Ishikawa (cell line): ENCODE data around the gene RPS6KA2.

Experiments
- CEBPB ChIP-seq: IDR thresholded peaks from 2 replicates; pipeline ENCODE4 v1.6.1; 2012
- CREB1 ChIP-seq: IDR thresholded peaks from 2 replicates; pipeline ENCODE4 v1.6.1; 2012; ENCODE audit warnings: low read depth
- EP300 ChIP-seq: IDR thresholded peaks from 2 replicates; pipeline ENCODE4 v1.6.1; 2012; ENCODE audit warnings: borderline replicate concordance
- FOXM1 ChIP-seq: IDR thresholded peaks from 2 replicates; pipeline ENCODE4 v1.6.1; 2012; ENCODE audit warnings: low read depth, borderline replicate concordance
- MAX ChIP-seq: IDR thresholded peaks from 2 replicates; pipeline ENCODE4 v1.6.1; 2012
- NFIC ChIP-seq: IDR thresholded peaks from 2 replicates; pipeline ENCODE4 v1.6.1; 2012
- RAD21 ChIP-seq: IDR thresholded peaks from 2 replicates; pipeline ENCODE4 v1.6.1; 2012; ENCODE audit warnings: low read depth
- TAF1 ChIP-seq: IDR thresholded peaks from 2 replicates; pipeline ENCODE4 v1.6.1; 2012; ENCODE audit warnings: low read depth, mild to moderate bottlenecking
- TCF12 ChIP-seq: IDR thresholded peaks from 2 replicates; pipeline ENCODE4 v1.6.1; 2012; ENCODE audit warnings: low read depth
- TEAD4 ChIP-seq: IDR thresholded peaks from 2 replicates; pipeline ENCODE4 v1.6.1; 2012
- ZBTB7A ChIP-seq: IDR thresholded peaks from 2 replicates; pipeline ENCODE4 v1.6.1; 2012; ENCODE audit warnings: low read depth

DNA sequence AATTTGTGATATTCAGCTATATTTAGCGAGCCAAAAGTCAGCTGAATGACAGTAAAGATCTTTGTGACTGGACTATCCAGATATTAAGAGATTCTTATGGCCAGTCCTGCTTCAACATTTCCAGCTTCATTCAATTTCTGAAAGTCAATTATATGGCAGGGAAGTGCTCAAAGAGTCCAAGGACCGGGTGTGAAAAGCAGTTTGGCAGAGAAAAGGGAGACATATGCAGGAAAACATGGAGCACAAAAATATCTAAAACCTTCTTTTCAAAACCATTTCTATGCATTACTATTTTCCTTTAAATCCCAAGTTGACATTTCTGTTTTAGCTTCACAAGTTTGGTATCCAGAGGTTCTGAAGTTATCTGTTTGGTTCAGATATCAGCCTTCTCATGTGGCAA is 249.3 kb downstream of the RPS6KA2 start:
- no peak for TF ChIP-seq RAD21
- no peak for TF ChIP-seq NFIC
- no peak for TF ChIP-seq EP300
- no peak for TF ChIP-seq FOXM1
- no peak for TF ChIP-seq TCF12
- TF ChIP-seq TAF1, result no peak
- no peak for TF ChIP-seq ZBTB7A
- TF ChIP-seq TEAD4, result no peak
- TF ChIP-seq CREB1, result no peak
- TF ChIP-seq CEBPB, result no peak
- TF ChIP-seq MAX, result no peak
